Panc1 (cell line): ENCODE data around the gene ZC3H8. TPM values are rescaled to one million over a fixed set of nuclear protein-coding genes. Genes with fewer than 3 reads are reported as not detected.
A peak's percentile ranks its signal among the peaks of the same experiment; 100 is the strongest.

Source experiments
- ATAC-seq: fragments of 200-7000 bp; cut with Tn5 transposase; 2 replicates; pipeline ENCODE4 v1.9.1; 2020; ENCODE audit warnings: mild to moderate bottlenecking, moderate library complexity
- BruUV-seq: library from RNA; stranded (reverse); fragments of 400-500 nt; replicated peaks from 2 replicates; lab custom pipeline; 2021; lab: Mats Ljungman, UMichigan
- CTCF ChIA-PET: fragments of 300-600 bp; sonication (Branson Sonifier 250); formaldehyde crosslinking; loops from one replicate; lab custom pipeline; 2022; ENCODE audit warnings: antibody characterized with exemption; lab: Charles Lee
- POLR2A ChIA-PET: fragments of 300-600 bp; sonication (Branson Sonifier 250); formaldehyde crosslinking; loops from one replicate; lab custom pipeline; 2022; ENCODE audit warnings: antibody characterized with exemption; lab: Charles Lee
- DNase-seq: peaks from one replicate; pipeline ENCODE4 v3.0.0-alpha.2; 2010; ENCODE audit warnings: low read depth, low spot score
- H3K27ac ChIP-seq: 2 replicates; pipeline ENCODE4 v1.5.1; 2011; ENCODE audit warnings: mild to moderate bottlenecking, low read length, inconsistent platforms
- H3K27me3 ChIP-seq: fragments of 200-500 bp; sonication (Bioruptor generic); 2 replicates; pipeline ENCODE4 v1.6.0; 2014; ENCODE audit warnings: low read length, inconsistent platforms; ENCODE audit not compliant: control insufficient read depth, insufficient read depth
- H3K36me3 ChIP-seq: fragments of 200-500 bp; sonication (Bioruptor generic); 2 replicates; pipeline ENCODE4 v1.5.1; 2014; ENCODE audit warnings: inconsistent platforms, mild to moderate bottlenecking, low read length, moderate library complexity; ENCODE audit not compliant: control insufficient read depth, insufficient read depth
- H3K4me1 ChIP-seq: 2 replicates; pipeline ENCODE4 v1.5.1; 2011; ENCODE audit warnings: inconsistent platforms, mild to moderate bottlenecking, low read length, moderate library complexity; ENCODE audit not compliant: control insufficient read depth, insufficient read depth
- H3K4me3 ChIP-seq, 2 experiments: 2 replicates each; pipeline ENCODE4 v1.5.1; 2011 to 2012; ENCODE audit warnings: low read depth in 2 of 2, low read length in 2 of 2, mild to moderate bottlenecking in 2 of 2, inconsistent platforms in 1 of 2, moderate library complexity in 1 of 2
- H3K9me3 ChIP-seq: fragments of 200-500 bp; sonication (Bioruptor generic); 2 replicates; pipeline ENCODE4 v1.5.1; 2014; ENCODE audit warnings: low read depth, mild to moderate bottlenecking, inconsistent platforms, low read length, moderate library complexity; ENCODE audit not compliant: control insufficient read depth, insufficient read depth
- POLR2AphosphoS5 ChIP-seq: IDR thresholded peaks from 2 replicates; pipeline ENCODE4 v1.6.1; 2012; ENCODE audit warnings: mild to moderate bottlenecking, low read depth, low read length, moderate library complexity
- SIN3A ChIP-seq: IDR thresholded peaks from 2 replicates; pipeline ENCODE4 v1.6.1; 2012; ENCODE audit warnings: low read depth, mild to moderate bottlenecking, low read length, moderate library complexity, borderline replicate concordance; ENCODE audit not compliant: insufficient read depth
- TCF7L2 ChIP-seq: IDR thresholded peaks from 2 replicates; pipeline ENCODE4 v1.6.1; 2011; ENCODE audit warnings: mild to moderate bottlenecking, low read depth, low read length, inconsistent platforms
- in situ Hi-C: cut with HindIII; loops from 2 replicates; pipeline ENCODE4 v1.10.0; 2016; ENCODE audit warnings: low sequenced_read_pairs, low pct_unique_long_range_greater_than_20kb
- intact Hi-C: fragments of 100-400 bp; cut with micrococcal nuclease; formaldehyde crosslinking; loops from one replicate; pipeline ENCODE4 v1.10.0; 2022; ENCODE audit not compliant: unreplicated experiment
- total RNA-seq: library from RNA; stranded (reverse); gene quantifications from one replicate; pipeline ENCODE4 v1.2.1, GENCODE V29; 2021; ENCODE audit not compliant: unreplicated experiment
- TF ChIP-seq, protein P1 (sequence below): fragments of 450-650 bp; IDR thresholded peaks from 2 replicates; pipeline ENCODE4 v1.5.1; 2017; ENCODE audit warnings: mild to moderate bottlenecking
- TF ChIP-seq, protein P2 (sequence below), 2 experiments: IDR thresholded peaks; 2 replicates each; pipeline ENCODE4 v1.6.1; 2011 to 2012; ENCODE audit warnings: low read depth in 2 of 2, control low read depth in 1 of 2, low read length in 1 of 2, mild to moderate bottlenecking in 1 of 2, moderate library complexity in 1 of 2; ENCODE audit not compliant: insufficient read depth in 1 of 2

Gene ZC3H8
- total RNA-seq, 1 experiment from 2014 or later: 4.4 TPM

DNA sequence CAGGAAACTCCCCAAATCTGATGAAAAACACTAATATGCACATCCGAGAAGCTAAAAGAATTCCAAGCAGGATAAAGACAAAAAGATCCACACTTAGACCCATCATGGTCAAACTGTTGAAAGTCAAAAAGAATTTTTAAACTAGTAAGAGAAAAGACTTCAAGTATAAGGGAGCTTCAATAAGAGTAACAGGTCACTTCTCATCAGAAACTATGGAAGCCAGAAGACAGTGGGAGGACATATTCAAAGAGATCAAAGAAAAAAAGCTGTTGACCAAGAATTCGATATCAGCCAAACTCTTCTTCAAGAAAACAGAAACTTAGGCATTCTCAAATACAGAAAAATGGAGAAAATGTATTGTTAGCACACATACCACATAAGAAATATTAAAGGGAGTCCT lies 50.4 kb downstream of the ZC3H8 start:
- in situ Hi-C loops: no loop called here
- Histone ChIP-seq H3K27ac (no peak overlapping the region), H3K9me3 (peaks cover 14% of the 10 kb centered on the region; the same call in 1 of the 2 replicates), H3K36me3 (no peaks in the 10 kb centered on the region), H3K4me3 (no peak overlapping the region), H3K4me1 (no peaks in the 10 kb centered on the region), H3K27me3 (no peaks in the 10 kb centered on the region)
- ChIA-PET POLR2A (no interaction called here), CTCF (no interaction called here)
- ATAC-seq: no peak
- no TSS peak for BruUV-seq
- TF ChIP-seq TCF7L2: peak; percentile 53; the same call in 1 of the 2 replicates
- TF ChIP-seq, protein P1, sequence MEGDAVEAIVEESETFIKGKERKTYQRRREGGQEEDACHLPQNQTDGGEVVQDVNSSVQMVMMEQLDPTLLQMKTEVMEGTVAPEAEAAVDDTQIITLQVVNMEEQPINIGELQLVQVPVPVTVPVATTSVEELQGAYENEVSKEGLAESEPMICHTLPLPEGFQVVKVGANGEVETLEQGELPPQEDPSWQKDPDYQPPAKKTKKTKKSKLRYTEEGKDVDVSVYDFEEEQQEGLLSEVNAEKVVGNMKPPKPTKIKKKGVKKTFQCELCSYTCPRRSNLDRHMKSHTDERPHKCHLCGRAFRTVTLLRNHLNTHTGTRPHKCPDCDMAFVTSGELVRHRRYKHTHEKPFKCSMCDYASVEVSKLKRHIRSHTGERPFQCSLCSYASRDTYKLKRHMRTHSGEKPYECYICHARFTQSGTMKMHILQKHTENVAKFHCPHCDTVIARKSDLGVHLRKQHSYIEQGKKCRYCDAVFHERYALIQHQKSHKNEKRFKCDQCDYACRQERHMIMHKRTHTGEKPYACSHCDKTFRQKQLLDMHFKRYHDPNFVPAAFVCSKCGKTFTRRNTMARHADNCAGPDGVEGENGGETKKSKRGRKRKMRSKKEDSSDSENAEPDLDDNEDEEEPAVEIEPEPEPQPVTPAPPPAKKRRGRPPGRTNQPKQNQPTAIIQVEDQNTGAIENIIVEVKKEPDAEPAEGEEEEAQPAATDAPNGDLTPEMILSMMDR: no peak
- intact Hi-C loops: no loop called here
- DNase-seq: no peak

DNA sequence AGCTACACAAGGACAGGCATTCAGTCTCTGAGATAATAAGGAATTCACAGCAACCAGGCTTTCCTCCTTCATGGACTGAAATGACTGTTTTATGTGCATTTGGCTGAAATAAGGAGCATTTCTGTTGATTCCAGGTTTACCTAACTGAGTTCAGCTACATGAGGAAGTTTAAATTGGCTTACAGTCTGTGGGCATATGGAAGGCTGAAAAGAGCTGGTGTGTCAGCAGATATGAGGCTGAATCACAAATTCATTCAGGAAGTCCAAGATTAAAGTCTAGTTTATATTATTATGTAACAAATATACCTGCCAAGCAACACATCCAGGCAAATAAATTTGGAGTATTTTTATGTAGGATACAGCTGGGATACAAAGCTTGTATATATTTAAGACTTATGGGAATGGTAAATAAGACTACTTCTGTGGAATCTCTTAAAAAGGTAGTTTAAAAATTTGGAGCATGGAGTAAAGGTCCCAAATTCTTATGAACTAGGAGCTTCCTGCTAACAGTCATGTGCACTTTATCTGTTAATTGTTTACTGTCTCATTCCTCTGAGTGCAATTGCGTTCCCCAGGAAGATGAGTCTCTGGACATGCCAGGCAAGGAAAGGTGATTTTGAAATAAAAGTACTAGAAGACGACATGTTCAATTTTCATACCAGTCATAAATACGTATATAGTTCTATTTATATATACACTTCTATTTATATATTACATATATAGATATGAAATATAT lies 53.0 kb downstream of the ZC3H8 start:
- TF ChIP-seq POLR2AphosphoS5 (no peak), TCF7L2 (no peak), SIN3A (no peak)
- TF ChIP-seq, protein P1: no peak
- TF ChIP-seq, protein P2, sequence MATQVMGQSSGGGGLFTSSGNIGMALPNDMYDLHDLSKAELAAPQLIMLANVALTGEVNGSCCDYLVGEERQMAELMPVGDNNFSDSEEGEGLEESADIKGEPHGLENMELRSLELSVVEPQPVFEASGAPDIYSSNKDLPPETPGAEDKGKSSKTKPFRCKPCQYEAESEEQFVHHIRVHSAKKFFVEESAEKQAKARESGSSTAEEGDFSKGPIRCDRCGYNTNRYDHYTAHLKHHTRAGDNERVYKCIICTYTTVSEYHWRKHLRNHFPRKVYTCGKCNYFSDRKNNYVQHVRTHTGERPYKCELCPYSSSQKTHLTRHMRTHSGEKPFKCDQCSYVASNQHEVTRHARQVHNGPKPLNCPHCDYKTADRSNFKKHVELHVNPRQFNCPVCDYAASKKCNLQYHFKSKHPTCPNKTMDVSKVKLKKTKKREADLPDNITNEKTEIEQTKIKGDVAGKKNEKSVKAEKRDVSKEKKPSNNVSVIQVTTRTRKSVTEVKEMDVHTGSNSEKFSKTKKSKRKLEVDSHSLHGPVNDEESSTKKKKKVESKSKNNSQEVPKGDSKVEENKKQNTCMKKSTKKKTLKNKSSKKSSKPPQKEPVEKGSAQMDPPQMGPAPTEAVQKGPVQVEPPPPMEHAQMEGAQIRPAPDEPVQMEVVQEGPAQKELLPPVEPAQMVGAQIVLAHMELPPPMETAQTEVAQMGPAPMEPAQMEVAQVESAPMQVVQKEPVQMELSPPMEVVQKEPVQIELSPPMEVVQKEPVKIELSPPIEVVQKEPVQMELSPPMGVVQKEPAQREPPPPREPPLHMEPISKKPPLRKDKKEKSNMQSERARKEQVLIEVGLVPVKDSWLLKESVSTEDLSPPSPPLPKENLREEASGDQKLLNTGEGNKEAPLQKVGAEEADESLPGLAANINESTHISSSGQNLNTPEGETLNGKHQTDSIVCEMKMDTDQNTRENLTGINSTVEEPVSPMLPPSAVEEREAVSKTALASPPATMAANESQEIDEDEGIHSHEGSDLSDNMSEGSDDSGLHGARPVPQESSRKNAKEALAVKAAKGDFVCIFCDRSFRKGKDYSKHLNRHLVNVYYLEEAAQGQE (IDR thresholded peaks at IDR 0.05; ENCODE audit: insufficient read depth in 1 of 2, low read depth in 2 of 2, low read length in 1 of 2): no peak
- ChIA-PET CTCF (no interaction called here), POLR2A (interaction anchor here (0.5 kb wide), 1 partner anchor 392 kb away, joined by 4 read pairs; no protein-coding TSS in a partner anchor)
- in situ Hi-C loops (no loop called here), intact Hi-C loops (no loop called here)
- Histone ChIP-seq H3K36me3 (no peaks in the 10 kb centered on the region), H3K4me3 (no peak overlapping the region), H3K9me3 (peaks cover 14% of the 10 kb centered on the region; the same call in 1 of the 2 replicates), H3K27ac (no peak overlapping the region), H3K4me1 (no peaks in the 10 kb centered on the region), H3K27me3 (no peaks in the 10 kb centered on the region)
- ATAC-seq (no peak), DNase-seq (no peak)
- no TSS peak for BruUV-seq
